ENCODE data around the gene CHD2.
"Not testable (repeated sequence)": the region's sequence is repeated elsewhere in the genome, so short reads cannot be mapped to it uniquely, and the experiment has no call there.

Gene CHD2

DNA sequence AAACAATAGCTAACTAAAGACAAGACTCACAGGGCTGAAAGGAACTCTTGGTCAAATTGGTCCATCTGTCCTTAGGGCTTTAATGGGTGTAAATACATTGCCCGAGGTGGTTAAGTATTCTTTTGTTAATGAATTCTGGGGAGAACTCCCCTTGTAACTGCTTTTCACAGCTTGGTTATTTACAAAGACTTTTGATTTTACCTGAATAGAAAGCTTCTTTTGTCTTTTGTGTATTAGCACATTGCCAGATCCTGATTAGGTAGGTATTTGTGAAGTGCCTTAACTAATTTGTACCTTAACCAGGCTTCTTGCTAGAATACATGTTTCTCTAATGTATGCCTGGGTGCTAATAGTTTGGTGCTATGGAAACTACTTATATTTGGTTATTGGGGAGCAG lies 14.0 kb downstream of the CHD2 start:
- Histone ChIP-seq H3K27ac (peak overlapping the region; percentile 68 to 73), H3K4me3 (no peak overlapping the region)
- no peak for DNase-seq (ENCODE audit: low spot score)
- TF ChIP-seq, protein P1, sequence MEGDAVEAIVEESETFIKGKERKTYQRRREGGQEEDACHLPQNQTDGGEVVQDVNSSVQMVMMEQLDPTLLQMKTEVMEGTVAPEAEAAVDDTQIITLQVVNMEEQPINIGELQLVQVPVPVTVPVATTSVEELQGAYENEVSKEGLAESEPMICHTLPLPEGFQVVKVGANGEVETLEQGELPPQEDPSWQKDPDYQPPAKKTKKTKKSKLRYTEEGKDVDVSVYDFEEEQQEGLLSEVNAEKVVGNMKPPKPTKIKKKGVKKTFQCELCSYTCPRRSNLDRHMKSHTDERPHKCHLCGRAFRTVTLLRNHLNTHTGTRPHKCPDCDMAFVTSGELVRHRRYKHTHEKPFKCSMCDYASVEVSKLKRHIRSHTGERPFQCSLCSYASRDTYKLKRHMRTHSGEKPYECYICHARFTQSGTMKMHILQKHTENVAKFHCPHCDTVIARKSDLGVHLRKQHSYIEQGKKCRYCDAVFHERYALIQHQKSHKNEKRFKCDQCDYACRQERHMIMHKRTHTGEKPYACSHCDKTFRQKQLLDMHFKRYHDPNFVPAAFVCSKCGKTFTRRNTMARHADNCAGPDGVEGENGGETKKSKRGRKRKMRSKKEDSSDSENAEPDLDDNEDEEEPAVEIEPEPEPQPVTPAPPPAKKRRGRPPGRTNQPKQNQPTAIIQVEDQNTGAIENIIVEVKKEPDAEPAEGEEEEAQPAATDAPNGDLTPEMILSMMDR (IDR thresholded peaks at IDR 0.05), result no peak

GRCh38 chr15:92914768-92915221 lies 14.7 kb downstream of the CHD2 start:
- H3K4me3 ChIP-seq, result peak overlapping the region; percentile 28
- peak overlapping the region; percentile 68 to 73 for H3K27ac ChIP-seq
- no peak for DNase-seq (ENCODE audit: low spot score)
- TF ChIP-seq, protein P1 (IDR thresholded peaks at IDR 0.05), result no peak

- Histone ChIP-seq H3K27ac (peak overlapping the region; percentile 68 to 72), H3K4me3 (no peak overlapping the region)
- TF ChIP-seq, protein P1 (IDR thresholded peaks at IDR 0.05), result no peak
- no peak for DNase-seq (ENCODE audit: low spot score)
These were observed 15.8 kb downstream of the CHD2 start for GRCh38 chr15:92915766-92916435.

- Histone ChIP-seq H3K4me3 (peak overlapping the region; percentile 51), H3K27ac (peak overlapping the region; percentile 61 to 91)
- DNase-seq (ENCODE audit: low spot score), result peak; percentile 93
- TF ChIP-seq, protein P1 (IDR thresholded peaks at IDR 0.05), result peak; percentile 80
These were observed 17.7 kb downstream of the CHD2 start for GRCh38 chr15:92917598-92918407.

DNA sequence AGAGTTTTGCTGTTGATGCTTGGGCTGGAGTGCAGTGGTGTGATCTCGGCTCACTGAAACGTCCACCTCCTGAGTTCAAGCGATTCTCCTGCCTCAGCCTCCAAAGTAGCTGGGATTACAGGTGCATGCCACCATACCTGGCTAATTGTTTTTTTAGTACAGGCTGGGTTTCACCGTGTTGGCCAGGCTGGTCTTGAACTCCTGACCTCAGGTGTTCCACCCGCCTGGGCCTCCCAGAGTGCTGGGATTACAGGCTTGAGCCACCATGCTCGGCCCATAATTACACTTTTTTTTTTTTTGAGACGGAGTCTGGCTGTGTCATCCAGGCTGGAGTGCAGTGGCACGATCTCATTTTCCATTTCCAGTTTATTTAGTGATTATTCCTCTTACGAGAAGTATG lies 18.8 kb downstream of the CHD2 start:
- not testable (repeated sequence) for DNase-seq (ENCODE audit: low spot score); H3K4me3 ChIP-seq
- H3K27ac ChIP-seq, result peak overlapping the region; percentile 15 to 61

- TF ChIP-seq, protein P1 (IDR thresholded peaks at IDR 0.05), result no peak
- peak overlapping the region in 1 of 2 donors; percentile 65 for H3K27ac ChIP-seq
- H3K4me3 ChIP-seq, result peak overlapping the region; percentile 19
- no peak for DNase-seq (ENCODE audit: low spot score)
These were observed 20.6 kb downstream of the CHD2 start for GRCh38 chr15:92920595-92921161.
